CD8-positive, alpha-beta memory T cell (primary cell): ENCODE results near the gene EIF5A. TPM values are rescaled to one million over a fixed set of nuclear protein-coding genes. Genes with fewer than 3 reads are reported as not detected.

Experiments
- polyA plus RNA-seq: library from polyadenylated mRNA; unstranded; fragments of 300-500 nt; fragmentation: Illumina TruSeq; gene quantifications from one replicate; pipeline ENCODE4 v1.2.3, GENCODE V29; 2021
- total RNA-seq, 2 experiments: library from RNA; stranded (reverse); gene quantifications; one replicate each; pipeline ENCODE4 v1.2.3, GENCODE V29; 2021

EIF5A gene
- total and polyA plus RNA-seq, 3 experiments from 2014 or later: 230 to 1,595 (median 1,533) TPM

Other genes with a start within 250 kb of the EIF5A start
Only the 30 nearest of the 32 such genes appear.
- gene ASGR2, start 192.8 kb upstream of the EIF5A start, total RNA-seq: not detected
- gene ASGR2, start 192.8 kb upstream of the EIF5A start, polyA plus RNA-seq: not detected
- gene ASGR1, start 128.3 kb upstream of the EIF5A start, total RNA-seq: under 1 TPM; 0.46 to 0.55 TPM
- gene ASGR1, start 128.3 kb upstream of the EIF5A start, polyA plus RNA-seq: not detected
- gene DLG4, start 87.8 kb upstream of the EIF5A start, total RNA-seq: 1 to 10 TPM; 3.5 to 4.4 TPM
- gene DLG4, start 87.8 kb upstream of the EIF5A start, polyA plus RNA-seq: 0.45 TPM
- gene ACADVL, start 87.7 kb upstream of the EIF5A start, total RNA-seq: 100 to 1,000 TPM; 281 to 288 TPM
- gene ACADVL, start 87.7 kb upstream of the EIF5A start, polyA plus RNA-seq: 109 TPM
- gene DVL2, start 73.1 kb upstream of the EIF5A start, total RNA-seq: 10 to 100 TPM; 61.8 to 65.5 TPM
- gene DVL2, start 73.1 kb upstream of the EIF5A start, polyA plus RNA-seq: 24.0 TPM
- gene PHF23, start 68.2 kb upstream of the EIF5A start, total RNA-seq: 10 to 100 TPM; 48.0 to 51.9 TPM
- 25.8 TPM for gene PHF23, start 68.2 kb upstream of the EIF5A start, polyA plus RNA-seq
- 100 to 1,000 TPM; 156 to 165 TPM for gene GABARAP, start 65.2 kb upstream of the EIF5A start, total RNA-seq
- gene GABARAP, start 65.2 kb upstream of the EIF5A start, polyA plus RNA-seq: 914 TPM
- gene CTDNEP1, start 55.9 kb upstream of the EIF5A start, total RNA-seq: 100 to 1,000 TPM; 224 to 240 TPM
- gene CTDNEP1, start 55.9 kb upstream of the EIF5A start, polyA plus RNA-seq: 57.1 TPM
- 100 to 1,000 TPM; 106 to 111 TPM for gene ELP5, start 55.4 kb upstream of the EIF5A start, total RNA-seq
- gene ELP5, start 55.4 kb upstream of the EIF5A start, polyA plus RNA-seq: 84.8 TPM
- 1 to 10 TPM in 1 of 2 experiments, under 1 TPM in 1; 0.63 to 1.1 TPM for gene CLDN7, start 45.1 kb upstream of the EIF5A start, total RNA-seq
- gene CLDN7, start 45.1 kb upstream of the EIF5A start, polyA plus RNA-seq: 2.1 TPM
- gene SLC2A4, start 25.9 kb upstream of the EIF5A start, total RNA-seq: under 1 TPM; 0.18 to 0.24 TPM
- gene SLC2A4, start 25.9 kb upstream of the EIF5A start, polyA plus RNA-seq: not detected
- under 1 TPM; 0.07 to 0.26 TPM for gene YBX2, start 13.0 kb upstream of the EIF5A start, total RNA-seq
- not detected for gene YBX2, start 13.0 kb upstream of the EIF5A start, polyA plus RNA-seq
- gene GPS2, start 7.7 kb downstream of the EIF5A start, total RNA-seq: 10 to 100 TPM; 81.1 to 85.2 TPM
- gene GPS2, start 7.7 kb downstream of the EIF5A start, polyA plus RNA-seq: 116 TPM
- 10 to 100 TPM; 60.1 to 60.7 TPM for gene NEURL4, start 21.7 kb downstream of the EIF5A start, total RNA-seq
- 2.7 TPM for gene NEURL4, start 21.7 kb downstream of the EIF5A start, polyA plus RNA-seq
- gene ACAP1, start 28.9 kb downstream of the EIF5A start, total RNA-seq: 100 to 1,000 TPM; 216 to 225 TPM
- 274 TPM for gene ACAP1, start 28.9 kb downstream of the EIF5A start, polyA plus RNA-seq
- 1 to 10 TPM; 4.6 to 5.1 TPM for gene KCTD11, start 44.5 kb downstream of the EIF5A start, total RNA-seq
- gene KCTD11, start 44.5 kb downstream of the EIF5A start, polyA plus RNA-seq: 1.9 TPM
- gene TMEM95, start 47.5 kb downstream of the EIF5A start, total RNA-seq: not detected
- not detected for gene TMEM95, start 47.5 kb downstream of the EIF5A start, polyA plus RNA-seq
- gene TNK1, start 73.5 kb downstream of the EIF5A start, total RNA-seq: 1 to 10 TPM; 4.4 to 5.8 TPM
- 3.1 TPM for gene TNK1, start 73.5 kb downstream of the EIF5A start, polyA plus RNA-seq
- 10 to 100 TPM; 79.1 to 81.6 TPM for gene PLSCR3, start 86.9 kb downstream of the EIF5A start, total RNA-seq
- gene PLSCR3, start 86.9 kb downstream of the EIF5A start, polyA plus RNA-seq: 152 TPM
- 10 to 100 TPM; 45.4 to 51.4 TPM for gene TMEM256, start 96.5 kb downstream of the EIF5A start, total RNA-seq
- 62.4 TPM for gene TMEM256, start 96.5 kb downstream of the EIF5A start, polyA plus RNA-seq
- 1 to 10 TPM; 5.6 to 6.6 TPM for gene NLGN2, start 100.2 kb downstream of the EIF5A start, total RNA-seq
- gene NLGN2, start 100.2 kb downstream of the EIF5A start, polyA plus RNA-seq: 0.06 TPM
- not detected for gene SPEM1, start 112.7 kb downstream of the EIF5A start, total RNA-seq
- not detected for gene SPEM1, start 112.7 kb downstream of the EIF5A start, polyA plus RNA-seq
- gene SPEM2, start 118.0 kb downstream of the EIF5A start, total RNA-seq: not detected
- gene SPEM2, start 118.0 kb downstream of the EIF5A start, polyA plus RNA-seq: not detected
- not detected for gene SPEM3, start 121.2 kb downstream of the EIF5A start, total RNA-seq
- not detected for gene SPEM3, start 121.2 kb downstream of the EIF5A start, polyA plus RNA-seq
- 10 to 100 TPM; 11.1 to 11.9 TPM for gene TMEM102, start 127.8 kb downstream of the EIF5A start, total RNA-seq
- gene TMEM102, start 127.8 kb downstream of the EIF5A start, polyA plus RNA-seq: 23.3 TPM
- 1 to 10 TPM in 1 of 2 experiments, under 1 TPM in 1; 0.85 to 1.1 TPM for gene FGF11, start 131.9 kb downstream of the EIF5A start, total RNA-seq
- 0.12 TPM for gene FGF11, start 131.9 kb downstream of the EIF5A start, polyA plus RNA-seq
- 1 to 10 TPM; 6.0 to 6.3 TPM for gene CHRNB1, start 137.4 kb downstream of the EIF5A start, total RNA-seq
- gene CHRNB1, start 137.4 kb downstream of the EIF5A start, polyA plus RNA-seq: 24.7 TPM
- 10 to 100 TPM; 22.8 to 23.1 TPM for gene ZBTB4, start 172.0 kb downstream of the EIF5A start, total RNA-seq
- gene ZBTB4, start 172.0 kb downstream of the EIF5A start, polyA plus RNA-seq: 24.1 TPM
- gene SLC35G6, start 173.8 kb downstream of the EIF5A start, total RNA-seq: not detected
- 0.12 TPM for gene SLC35G6, start 173.8 kb downstream of the EIF5A start, polyA plus RNA-seq
- gene POLR2A, start 176.7 kb downstream of the EIF5A start, total RNA-seq: 100 to 1,000 TPM; 190 to 192 TPM
- 69.6 TPM for gene POLR2A, start 176.7 kb downstream of the EIF5A start, polyA plus RNA-seq